ENCODE measurements around the gene FGL2. TPM values are rescaled to one million over a fixed set of nuclear protein-coding genes. Genes with fewer than 3 reads are reported as not detected.
"Not testable (repeated sequence)": the region's sequence is repeated elsewhere in the genome, so short reads cannot be mapped to it uniquely, and the experiment has no call there.

FGL2 gene
- total RNA-seq, 2 experiments from 2014 or later = 1.5 to 1.6 TPM

DNA sequence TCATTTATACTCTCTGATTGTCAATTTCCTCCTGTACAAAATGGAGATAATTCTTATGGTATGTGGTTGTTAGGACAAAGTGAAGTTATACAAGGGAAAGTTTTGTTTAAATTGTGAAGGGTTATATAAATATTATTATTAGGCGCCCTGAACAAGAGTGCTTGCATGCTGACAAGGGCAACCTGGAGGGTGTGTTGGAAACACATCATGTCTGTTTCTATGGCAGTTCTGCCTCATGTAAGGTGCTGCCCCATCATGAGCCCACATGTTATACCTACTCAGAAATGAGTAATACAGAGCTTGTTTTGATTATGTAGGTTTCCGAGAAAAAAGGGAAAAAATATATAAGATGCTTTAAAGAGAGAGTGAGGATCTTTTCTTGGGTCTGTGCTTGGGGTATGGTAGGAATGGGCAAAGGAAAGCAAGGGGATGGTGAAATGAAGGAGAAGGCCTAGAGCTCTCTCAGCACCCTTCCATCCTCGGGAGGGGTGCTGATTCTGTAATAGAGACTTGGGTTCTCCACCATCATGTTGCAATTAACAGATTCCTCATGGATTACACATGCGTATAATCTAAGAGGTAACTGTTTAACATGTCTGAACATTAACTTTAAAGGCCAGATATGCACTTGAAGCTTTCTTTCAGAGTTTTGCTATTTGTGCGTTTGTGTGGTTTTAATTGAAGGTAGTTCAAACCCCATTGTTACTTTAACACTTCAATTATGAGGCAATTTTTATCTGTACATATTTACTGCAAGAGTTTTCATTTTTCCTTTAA lies 43.8 kb downstream of the FGL2 start:
- DNase-seq; H3K4me1 ChIP-seq (ENCODE audit: insufficient read depth, low read length); H3K4me1 Mint-ChIP-seq (ENCODE audit: low read depth); H3K27ac ChIP-seq (ENCODE audit: low read depth in 1 of 2, low read length in 2 of 2); H3K27me3 Mint-ChIP-seq; H3K27me3 ChIP-seq (ENCODE audit: control insufficient read depth in 1 of 2, insufficient read depth in 2 of 2, low read length in 2 of 2); H3K4me3 ChIP-seq (ENCODE audit: low read length); POLR2A ChIA-PET; H3K36me3 Mint-ChIP-seq (ENCODE audit: low read depth); H3K9me3 Mint-ChIP-seq; H3K36me3 ChIP-seq (ENCODE audit: insufficient read depth, low read length); H3K9me3 ChIP-seq (ENCODE audit: control insufficient read depth in 1 of 2, insufficient read depth in 1 of 2, low read length in 2 of 2); intact Hi-C loops (cut with DNase I, micrococcal nuclease); CTCF ChIA-PET; H3K27ac Mint-ChIP-seq; H3K4me3 Mint-ChIP-seq; ATAC-seq (ENCODE audit: poor library complexity): not testable (repeated sequence)

DNA sequence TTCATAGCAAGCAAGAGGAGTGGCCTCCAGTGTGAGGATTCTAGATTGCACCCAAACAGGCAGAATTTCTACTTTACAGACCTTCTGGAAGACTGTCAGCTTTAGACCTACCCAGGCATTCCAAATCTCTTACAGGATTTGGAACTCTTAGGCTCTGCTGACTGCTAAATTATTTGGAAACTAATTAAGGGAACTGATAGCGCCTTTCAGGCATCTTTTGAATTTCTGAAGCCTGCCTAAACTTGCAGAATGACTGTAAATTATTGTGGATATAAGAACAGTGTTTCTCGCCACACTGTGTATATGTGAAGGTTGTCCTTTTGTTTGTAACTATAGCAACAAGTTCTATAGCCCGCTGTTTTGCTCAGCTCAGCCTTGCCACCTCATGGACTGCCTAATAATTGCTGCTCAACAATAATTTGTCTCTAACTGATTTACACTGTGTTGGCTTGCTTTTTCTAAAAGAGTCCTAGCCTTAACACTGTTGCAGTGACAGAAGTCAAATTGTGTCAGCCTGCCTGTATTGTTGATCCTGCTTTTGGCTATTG lies 44.6 kb downstream of the FGL2 start:
- CTCF ChIA-PET; H3K4me1 ChIP-seq (ENCODE audit: insufficient read depth, low read length); H3K27me3 Mint-ChIP-seq; H3K9me3 Mint-ChIP-seq; H3K9me3 ChIP-seq (ENCODE audit: control insufficient read depth in 1 of 2, insufficient read depth in 1 of 2, low read length in 2 of 2); H3K4me3 Mint-ChIP-seq; POLR2A ChIA-PET; H3K4me1 Mint-ChIP-seq (ENCODE audit: low read depth); H3K36me3 ChIP-seq (ENCODE audit: insufficient read depth, low read length); H3K36me3 Mint-ChIP-seq (ENCODE audit: low read depth); H3K27me3 ChIP-seq (ENCODE audit: control insufficient read depth in 1 of 2, insufficient read depth in 2 of 2, low read length in 2 of 2); H3K27ac ChIP-seq (ENCODE audit: low read depth in 1 of 2, low read length in 2 of 2); intact Hi-C loops (cut with DNase I, micrococcal nuclease); H3K27ac Mint-ChIP-seq; H3K4me3 ChIP-seq (ENCODE audit: low read length): not testable (repeated sequence)
- ATAC-seq (ENCODE audit: poor library complexity) = peak; percentile 94
- peak in 3 of 14 experiments; percentile 1 to 4 (median 3) for DNase-seq

DNA sequence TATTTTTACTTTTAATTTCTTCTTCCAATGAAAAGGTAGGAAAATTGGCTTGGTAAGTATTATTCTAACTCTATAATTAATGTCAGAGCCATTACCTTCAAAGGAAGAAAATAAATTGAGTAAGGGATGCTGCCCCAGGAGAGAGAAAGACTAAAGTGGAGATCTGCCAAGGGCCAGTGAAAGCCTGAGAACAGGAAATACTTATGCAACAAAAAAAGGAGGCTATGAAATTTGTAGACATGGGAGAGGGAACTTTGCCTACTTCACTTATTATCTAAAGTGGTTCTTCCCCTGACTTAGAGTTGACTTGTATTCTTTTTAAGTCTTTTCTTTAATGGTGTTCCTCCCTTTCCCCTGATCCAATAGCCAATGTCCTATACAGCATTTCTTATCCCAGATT lies 47.4 kb downstream of the FGL2 start:
- POLR2A ChIA-PET; H3K4me1 ChIP-seq (ENCODE audit: insufficient read depth, low read length); H3K4me3 Mint-ChIP-seq; H3K4me3 ChIP-seq (ENCODE audit: low read length); H3K9me3 Mint-ChIP-seq; H3K9me3 ChIP-seq (ENCODE audit: control insufficient read depth in 1 of 2, insufficient read depth in 1 of 2, low read length in 2 of 2); intact Hi-C loops (cut with DNase I, micrococcal nuclease); ATAC-seq (ENCODE audit: poor library complexity); H3K27me3 Mint-ChIP-seq; DNase-seq; CTCF ChIA-PET; H3K27ac ChIP-seq (ENCODE audit: low read depth in 1 of 2, low read length in 2 of 2); H3K36me3 ChIP-seq (ENCODE audit: insufficient read depth, low read length); H3K4me1 Mint-ChIP-seq (ENCODE audit: low read depth); H3K27me3 ChIP-seq (ENCODE audit: control insufficient read depth in 1 of 2, insufficient read depth in 2 of 2, low read length in 2 of 2); H3K27ac Mint-ChIP-seq; H3K36me3 Mint-ChIP-seq (ENCODE audit: low read depth): not testable (repeated sequence)

Other genes with a start within 250 kb of the FGL2 start
- not detected for gene SPDYE17, start 167.5 kb downstream of the FGL2 start, total RNA-seq
- 1 to 10 TPM in 1 of 2 experiments, under 1 TPM in 1; 0.82 to 1.8 TPM for gene SPDYE18, start 137.3 kb downstream of the FGL2 start, total RNA-seq
- 10 to 100 TPM; 10.3 to 10.5 TPM for gene CCDC146, start 77.2 kb downstream of the FGL2 start, total RNA-seq
- 10 to 100 TPM; 19.1 to 19.5 TPM for gene GSAP, start 216.5 kb upstream of the FGL2 start, total RNA-seq